HepG2 (cell line): ENCODE data around the gene CDHR3.

Experiments used
- FOXK1 ChIP-seq: sonication (generic); formaldehyde crosslinking; IDR thresholded peaks from 2 replicates; pipeline ENCODE4 v1.4.0; 2020; ENCODE audit warnings: low read depth, missing genetic modification reagents, borderline replicate concordance
- TRIM24 ChIP-seq: sonication (generic); formaldehyde crosslinking; IDR thresholded peaks from 2 replicates; pipeline ENCODE4 v1.8.0; 2022; ENCODE audit warnings: mild to moderate bottlenecking, missing genetic modification reagents
- ZNF34 ChIP-seq: sonication (generic); formaldehyde crosslinking; IDR thresholded peaks from 2 replicates; pipeline ENCODE4 v1.4.0; 2020; ENCODE audit warnings: mild to moderate bottlenecking, missing genetic modification reagents, borderline replicate concordance
- ZNF549 ChIP-seq: sonication (generic); formaldehyde crosslinking; IDR thresholded peaks from 2 replicates; pipeline ENCODE4 v1.5.0; 2020; ENCODE audit warnings: missing genetic modification reagents
- ZNF780A ChIP-seq: sonication (generic); formaldehyde crosslinking; IDR thresholded peaks from 2 replicates; pipeline ENCODE4 v1.8.0; 2022; ENCODE audit warnings: mild to moderate bottlenecking, missing genetic modification reagents, moderate library complexity
- TF ChIP-seq, protein P1 (sequence below), 2 experiments: sonication (generic) in 1 of 2; formaldehyde crosslinking in 1 of 2; IDR thresholded peaks; 2 replicates each; pipeline versions ENCODE4 v1.5.1 to v1.6.1; 2011 to 2020; ENCODE audit warnings: borderline replicate concordance in 1 of 2, low read depth in 1 of 2, low read length in 1 of 2, mild to moderate bottlenecking in 1 of 2, missing genetic modification reagents in 1 of 2, moderate library complexity in 1 of 2
- TF ChIP-seq, protein P2 (sequence below): IDR thresholded peaks from 2 replicates; pipeline ENCODE4 v1.6.1; 2016; ENCODE audit warnings: low read depth

DNA sequence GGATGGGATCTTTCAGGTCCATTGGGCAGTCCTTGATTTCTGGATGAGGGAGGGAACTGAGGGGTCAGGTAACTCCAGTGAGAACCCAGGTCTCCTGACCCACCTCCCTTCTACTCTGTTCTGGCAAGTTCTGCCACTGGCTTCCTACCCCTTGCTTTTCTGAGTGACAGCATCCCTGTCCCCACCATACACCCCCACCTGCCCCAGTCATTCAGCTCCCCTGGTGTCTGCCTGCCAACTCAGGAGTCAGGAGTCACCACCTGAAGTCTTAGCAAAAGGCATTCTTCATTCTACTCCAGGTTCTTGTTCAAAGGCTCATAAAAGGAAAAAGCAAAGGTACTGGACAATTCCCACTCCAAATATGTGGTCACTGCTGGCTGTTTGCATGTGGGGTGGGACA is 26.6 kb downstream of the CDHR3 start:
- TF ChIP-seq FOXK1 (CRISPR knock-in tag) (no peak), TRIM24 (CRISPR knock-in tag) (no peak), ZNF34 (no peak), ZNF780A (CRISPR knock-in tag) (no peak), ZNF549 (CRISPR knock-in tag) (no peak)
- TF ChIP-seq, protein P1, sequence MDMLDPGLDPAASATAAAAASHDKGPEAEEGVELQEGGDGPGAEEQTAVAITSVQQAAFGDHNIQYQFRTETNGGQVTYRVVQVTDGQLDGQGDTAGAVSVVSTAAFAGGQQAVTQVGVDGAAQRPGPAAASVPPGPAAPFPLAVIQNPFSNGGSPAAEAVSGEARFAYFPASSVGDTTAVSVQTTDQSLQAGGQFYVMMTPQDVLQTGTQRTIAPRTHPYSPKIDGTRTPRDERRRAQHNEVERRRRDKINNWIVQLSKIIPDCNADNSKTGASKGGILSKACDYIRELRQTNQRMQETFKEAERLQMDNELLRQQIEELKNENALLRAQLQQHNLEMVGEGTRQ (IDR thresholded peaks at IDR 0.05; ENCODE audit: low read depth, low read length), result no peak
- TF ChIP-seq, protein P1 (CRISPR knock-in tag; IDR thresholded peaks at IDR 0.05; ENCODE audit: borderline replicate concordance), result no peak
- TF ChIP-seq, protein P2, sequence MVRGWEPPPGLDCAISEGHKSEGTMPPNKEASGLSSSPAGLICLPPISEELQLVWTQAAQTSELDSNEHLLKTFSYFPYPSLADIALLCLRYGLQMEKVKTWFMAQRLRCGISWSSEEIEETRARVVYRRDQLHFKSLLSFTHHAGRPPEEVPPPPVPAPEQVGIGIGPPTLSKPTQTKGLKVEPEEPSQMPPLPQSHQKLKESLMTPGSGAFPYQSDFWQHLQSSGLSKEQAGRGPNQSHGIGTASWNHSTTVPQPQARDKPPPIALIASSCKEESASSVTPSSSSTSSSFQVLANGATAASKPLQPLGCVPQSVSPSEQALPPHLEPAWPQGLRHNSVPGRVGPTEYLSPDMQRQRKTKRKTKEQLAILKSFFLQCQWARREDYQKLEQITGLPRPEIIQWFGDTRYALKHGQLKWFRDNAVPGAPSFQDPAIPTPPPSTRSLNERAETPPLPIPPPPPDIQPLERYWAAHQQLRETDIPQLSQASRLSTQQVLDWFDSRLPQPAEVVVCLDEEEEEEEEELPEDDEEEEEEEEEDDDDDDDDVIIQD (CRISPR knock-in tag), result no peak
